Activated T-helper 17 cell treated with anti-CD3 and anti-CD28 coated beads, Interleukin-2, amount 50 U/mL, for 72 hours (primary cell): ENCODE results near the gene NEURL1. TPM values are rescaled to one million over a fixed set of nuclear protein-coding genes. Genes with fewer than 3 reads are reported as not detected.

Experiments used
- ATAC-seq: fragments of 150-1000 bp; cut with Tn5 transposase; replicated peaks from 2 replicates; pipeline ENCODE4 v1.10.0; 2021; ENCODE audit warnings: mild to moderate bottlenecking, moderate library complexity
- H3K27ac Mint-ChIP-seq: one replicate; pipeline ENCODE4 v1.8.0; 2022; ENCODE audit warnings: mixed read lengths
- H3K27me3 Mint-ChIP-seq: one replicate; pipeline ENCODE4 v1.8.0; 2022; ENCODE audit warnings: mixed read lengths
- H3K36me3 Mint-ChIP-seq: one replicate; pipeline ENCODE4 v1.8.0; 2022; ENCODE audit warnings: low read depth, mild to moderate bottlenecking, mixed read lengths
- H3K4me1 Mint-ChIP-seq: one replicate; pipeline ENCODE4 v1.8.0; 2022; ENCODE audit warnings: mixed read lengths
- H3K4me3 Mint-ChIP-seq: one replicate; pipeline ENCODE4 v1.8.0; 2022; ENCODE audit warnings: mild to moderate bottlenecking, mixed read lengths
- H3K9me3 Mint-ChIP-seq: one replicate; pipeline ENCODE4 v1.8.0; 2022; ENCODE audit warnings: mixed read lengths
- total RNA-seq, 2 donors: library from RNA; stranded (reverse); gene quantifications; one replicate each; pipeline ENCODE4 v1.2.3, GENCODE V29; 2022

The NEURL1 gene
- total RNA-seq, 2 donors from 2014 or later, result 2.1 to 3.7 TPM

GRCh38 chr10:103557455-103557854, 64.0 kb downstream of the NEURL1 start:
- Mint-ChIP-seq H3K36me3 (no peaks in the 10 kb centered on the region), H3K4me3 (no peak overlapping the region), H3K9me3 (no peaks in the 10 kb centered on the region), H3K27me3 (peaks cover 27% of the 10 kb centered on the region), H3K4me1 (peaks cover 13% of the 10 kb centered on the region), H3K27ac (no peak overlapping the region)
- no peak for ATAC-seq

DNA sequence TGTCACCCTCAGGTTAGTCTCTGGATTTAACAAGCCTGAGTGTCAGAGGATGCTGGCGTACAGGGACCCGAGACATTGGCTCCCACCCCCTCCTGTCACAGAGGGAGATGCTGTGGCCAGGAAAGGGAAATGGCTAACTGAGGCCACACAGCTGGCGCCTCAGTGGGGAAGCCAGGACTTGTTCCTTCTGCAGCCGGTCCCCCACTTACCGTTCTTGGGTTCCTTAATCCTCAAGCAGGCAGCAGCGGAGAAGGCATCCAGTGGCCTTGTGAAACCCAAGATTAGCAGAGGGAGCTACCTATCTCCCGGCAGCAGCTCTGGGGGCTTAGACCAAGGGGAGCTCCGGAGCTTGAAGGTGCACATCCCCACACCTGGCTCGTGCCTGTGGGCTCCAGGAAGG, 65.4 kb downstream of the NEURL1 start:
- Mint-ChIP-seq H3K27me3 (peaks cover 23% of the 10 kb centered on the region), H3K27ac (no peak overlapping the region), H3K9me3 (no peaks in the 10 kb centered on the region), H3K4me1 (peaks cover 10% of the 10 kb centered on the region), H3K36me3 (no peaks in the 10 kb centered on the region), H3K4me3 (no peak overlapping the region)
- no peak for ATAC-seq

DNA sequence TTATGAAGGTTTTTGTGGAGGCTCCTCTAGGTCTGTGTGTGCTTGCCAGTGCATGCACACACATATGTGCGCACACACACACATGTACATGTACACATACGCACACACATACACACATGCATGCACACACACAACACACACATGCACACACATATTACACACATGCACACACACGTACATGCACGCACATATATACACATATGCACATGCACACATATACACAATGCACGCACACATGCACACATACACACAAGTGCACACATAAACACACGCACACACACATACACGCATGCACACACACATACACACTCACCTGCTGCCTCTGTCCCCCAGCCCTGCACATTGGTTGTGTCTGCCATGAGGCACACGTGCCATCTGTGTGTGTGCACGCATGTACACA, 66.3 kb downstream of the NEURL1 start:
- Mint-ChIP-seq H3K27me3 (peaks cover 16% of the 10 kb centered on the region), H3K4me1 (peaks cover under 1% of the 10 kb centered on the region), H3K4me3 (no peak overlapping the region), H3K27ac (no peak overlapping the region), H3K36me3 (no peaks in the 10 kb centered on the region), H3K9me3 (no peaks in the 10 kb centered on the region)
- ATAC-seq, result no peak

DNA sequence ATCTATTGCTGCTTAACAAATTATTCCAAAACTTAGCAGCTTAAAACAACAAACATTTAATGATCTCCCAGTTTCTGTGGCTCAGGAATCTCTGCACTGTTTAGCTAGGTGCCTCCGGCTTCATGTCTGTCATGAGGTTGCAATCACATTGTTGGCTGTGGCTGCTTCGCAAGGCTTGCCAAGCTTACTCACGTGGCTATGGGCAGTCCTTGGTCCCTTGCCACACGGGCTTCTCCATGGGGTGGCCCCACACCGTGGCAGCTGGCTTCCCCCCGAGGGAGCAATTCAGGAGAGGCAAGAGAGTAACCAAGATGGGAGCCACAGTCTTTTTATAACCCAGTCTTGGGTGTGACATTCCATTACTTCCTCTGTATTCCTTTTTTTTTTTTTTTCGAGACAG, 67.4 kb downstream of the NEURL1 start:
- no peak overlapping the region for H3K4me3 Mint-ChIP-seq
- no peaks in the 10 kb centered on the region for H3K9me3 Mint-ChIP-seq
- H3K36me3 Mint-ChIP-seq, result no peaks in the 10 kb centered on the region
- H3K27ac Mint-ChIP-seq, result no peak overlapping the region
- H3K4me1 Mint-ChIP-seq, result no peaks in the 10 kb centered on the region
- no peak for ATAC-seq
- H3K27me3 Mint-ChIP-seq, result peaks cover 14% of the 10 kb centered on the region

DNA sequence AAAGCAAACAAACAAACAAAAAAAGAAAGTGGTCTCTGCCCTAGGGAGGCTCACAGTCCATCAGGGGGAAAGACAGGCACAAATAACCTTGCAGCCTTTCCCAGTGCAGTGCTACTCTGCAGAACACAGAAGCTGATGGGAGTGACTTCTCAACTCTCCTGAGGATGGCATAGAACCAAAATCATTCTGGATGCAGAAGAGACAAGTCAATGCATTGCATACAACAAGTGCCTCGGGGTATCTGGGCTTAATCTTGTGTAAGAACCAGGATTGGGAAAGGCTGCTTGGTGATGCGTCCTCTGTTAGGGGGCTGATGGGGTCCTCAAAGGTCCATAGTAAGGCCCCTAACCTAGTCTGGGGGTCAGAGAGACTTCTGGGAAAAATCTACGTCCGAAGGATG, 68.9 kb downstream of the NEURL1 start:
- H3K9me3 Mint-ChIP-seq, result no peaks in the 10 kb centered on the region
- ATAC-seq, result no peak
- H3K4me1 Mint-ChIP-seq, result no peaks in the 10 kb centered on the region
- H3K27me3 Mint-ChIP-seq, result peaks cover 9% of the 10 kb centered on the region
- no peaks in the 10 kb centered on the region for H3K36me3 Mint-ChIP-seq
- H3K4me3 Mint-ChIP-seq, result no peak overlapping the region
- no peak overlapping the region for H3K27ac Mint-ChIP-seq

- Mint-ChIP-seq H3K36me3 (no peaks in the 10 kb centered on the region), H3K9me3 (no peaks in the 10 kb centered on the region), H3K27ac (no peak overlapping the region), H3K4me1 (no peaks in the 10 kb centered on the region), H3K27me3 (peaks cover 3% of the 10 kb centered on the region), H3K4me3 (no peak overlapping the region)
- no peak for ATAC-seq
Measured at GRCh38 chr10:103563231-103564115, 70.0 kb downstream of the NEURL1 start.

DNA sequence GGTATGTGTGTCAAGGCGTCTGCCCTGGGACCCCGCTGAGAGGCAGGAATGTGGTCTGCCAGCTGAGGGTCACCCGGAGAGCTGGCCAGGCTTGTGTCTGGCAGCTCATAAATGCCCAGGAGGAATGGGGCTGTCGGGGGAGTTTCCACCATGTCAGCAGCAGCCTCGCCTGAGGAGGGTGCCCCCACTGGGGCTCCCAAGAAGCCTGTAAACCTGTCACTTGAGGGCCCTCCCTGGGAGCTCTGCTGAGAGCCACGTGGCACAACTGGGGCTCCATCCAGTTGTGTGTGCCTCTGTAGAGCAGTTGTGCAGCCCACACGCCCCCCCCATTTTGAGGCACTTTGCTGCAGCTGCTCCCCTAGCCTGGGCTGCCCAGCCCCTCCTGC, 70.6 kb downstream of the NEURL1 start:
- Mint-ChIP-seq H3K27ac (no peak overlapping the region), H3K4me1 (no peaks in the 10 kb centered on the region), H3K4me3 (no peak overlapping the region), H3K9me3 (no peaks in the 10 kb centered on the region), H3K36me3 (no peaks in the 10 kb centered on the region), H3K27me3 (peaks cover 3% of the 10 kb centered on the region)
- no peak for ATAC-seq

DNA sequence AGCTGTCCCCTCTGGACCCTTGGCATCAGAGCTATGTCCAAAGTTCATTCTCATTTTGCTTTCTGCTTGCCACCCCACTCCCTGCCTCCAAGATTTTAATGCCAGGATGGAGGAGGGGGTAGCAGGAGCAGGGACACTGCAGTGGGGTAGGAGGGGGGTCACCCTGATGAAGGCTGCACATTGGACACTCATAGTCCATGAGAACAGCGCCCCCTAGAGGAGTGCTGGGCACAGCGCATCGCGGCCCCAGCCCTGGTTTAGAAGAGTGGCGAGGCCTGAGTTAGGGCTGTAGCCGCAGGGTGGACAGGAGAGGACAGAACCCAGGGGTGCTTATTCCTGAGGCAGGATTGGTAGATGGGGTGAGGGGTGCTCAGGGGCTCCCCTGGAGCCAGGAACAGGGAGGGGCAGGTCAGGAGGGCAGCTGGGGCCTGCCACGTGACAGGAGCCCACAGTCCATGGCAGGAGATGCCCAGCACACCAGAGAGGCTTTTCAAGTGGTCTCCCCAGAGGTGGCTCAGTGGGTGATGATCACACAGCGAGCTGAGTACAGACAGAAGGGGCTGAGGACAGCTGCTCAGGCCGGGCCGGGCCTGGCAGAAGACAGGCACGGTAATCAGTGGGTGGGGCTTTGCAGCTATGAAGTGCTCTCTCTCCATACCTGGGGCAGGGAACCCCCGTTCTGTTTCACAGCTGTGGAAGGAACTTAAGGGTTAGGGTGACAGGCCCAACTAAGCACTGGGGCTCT, 71.4 kb downstream of the NEURL1 start:
- no peak overlapping the region for H3K27ac Mint-ChIP-seq
- no peaks in the 10 kb centered on the region for H3K36me3 Mint-ChIP-seq
- no peak overlapping the region for H3K4me3 Mint-ChIP-seq
- H3K4me1 Mint-ChIP-seq, result no peaks in the 10 kb centered on the region
- no peaks in the 10 kb centered on the region for H3K9me3 Mint-ChIP-seq
- peaks cover 2% of the 10 kb centered on the region for H3K27me3 Mint-ChIP-seq
- ATAC-seq, result peak; percentile 60

GRCh38 chr10:103566536-103566935, 73.0 kb downstream of the NEURL1 start:
- H3K27ac Mint-ChIP-seq, result no peak overlapping the region
- H3K4me3 Mint-ChIP-seq, result no peak overlapping the region
- H3K4me1 Mint-ChIP-seq, result no peaks in the 10 kb centered on the region

DNA sequence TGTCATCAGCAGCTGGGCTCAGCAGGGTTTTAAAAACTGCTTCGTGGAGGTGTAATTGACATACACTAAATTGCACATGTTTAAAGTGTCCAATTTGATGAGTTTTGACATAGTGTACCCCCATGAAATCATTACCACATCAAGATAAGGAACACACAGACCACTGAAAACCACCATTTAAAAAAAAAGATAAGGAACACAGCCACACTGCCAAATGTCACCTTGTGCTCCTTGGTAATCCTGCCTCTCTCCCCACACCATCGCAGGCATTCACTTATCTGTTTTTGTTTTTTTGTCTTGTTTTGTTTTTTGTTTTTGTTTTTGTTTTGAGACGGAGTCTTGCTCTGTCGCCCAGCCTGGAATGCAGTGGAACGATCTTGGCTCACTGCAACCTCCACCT, 75.0 kb downstream of the NEURL1 start:
- no peak for ATAC-seq

More at GRCh38 chr10:103566536-103566935, 73.0 kb downstream of the NEURL1 start:
- H3K27me3 Mint-ChIP-seq, result no peaks in the 10 kb centered on the region
- no peaks in the 10 kb centered on the region for H3K9me3 Mint-ChIP-seq
- H3K36me3 Mint-ChIP-seq, result no peaks in the 10 kb centered on the region
- no peak for ATAC-seq

GRCh38 chr10:103569896-103570295, 76.4 kb downstream of the NEURL1 start:
- no peak for ATAC-seq
- no peaks in the 10 kb centered on the region for H3K36me3 Mint-ChIP-seq
- no peaks in the 10 kb centered on the region for H3K27me3 Mint-ChIP-seq
- no peak overlapping the region for H3K27ac Mint-ChIP-seq
- no peaks in the 10 kb centered on the region for H3K9me3 Mint-ChIP-seq
- no peak overlapping the region for H3K4me3 Mint-ChIP-seq
- no peaks in the 10 kb centered on the region for H3K4me1 Mint-ChIP-seq

More for the DNA sequence above, 75.0 kb downstream of the NEURL1 start:
- H3K27ac Mint-ChIP-seq, result no peak overlapping the region
- no peaks in the 10 kb centered on the region for H3K27me3 Mint-ChIP-seq
- H3K4me1 Mint-ChIP-seq, result no peaks in the 10 kb centered on the region
- H3K36me3 Mint-ChIP-seq, result no peaks in the 10 kb centered on the region
- H3K4me3 Mint-ChIP-seq, result no peak overlapping the region
- H3K9me3 Mint-ChIP-seq, result no peaks in the 10 kb centered on the region

DNA sequence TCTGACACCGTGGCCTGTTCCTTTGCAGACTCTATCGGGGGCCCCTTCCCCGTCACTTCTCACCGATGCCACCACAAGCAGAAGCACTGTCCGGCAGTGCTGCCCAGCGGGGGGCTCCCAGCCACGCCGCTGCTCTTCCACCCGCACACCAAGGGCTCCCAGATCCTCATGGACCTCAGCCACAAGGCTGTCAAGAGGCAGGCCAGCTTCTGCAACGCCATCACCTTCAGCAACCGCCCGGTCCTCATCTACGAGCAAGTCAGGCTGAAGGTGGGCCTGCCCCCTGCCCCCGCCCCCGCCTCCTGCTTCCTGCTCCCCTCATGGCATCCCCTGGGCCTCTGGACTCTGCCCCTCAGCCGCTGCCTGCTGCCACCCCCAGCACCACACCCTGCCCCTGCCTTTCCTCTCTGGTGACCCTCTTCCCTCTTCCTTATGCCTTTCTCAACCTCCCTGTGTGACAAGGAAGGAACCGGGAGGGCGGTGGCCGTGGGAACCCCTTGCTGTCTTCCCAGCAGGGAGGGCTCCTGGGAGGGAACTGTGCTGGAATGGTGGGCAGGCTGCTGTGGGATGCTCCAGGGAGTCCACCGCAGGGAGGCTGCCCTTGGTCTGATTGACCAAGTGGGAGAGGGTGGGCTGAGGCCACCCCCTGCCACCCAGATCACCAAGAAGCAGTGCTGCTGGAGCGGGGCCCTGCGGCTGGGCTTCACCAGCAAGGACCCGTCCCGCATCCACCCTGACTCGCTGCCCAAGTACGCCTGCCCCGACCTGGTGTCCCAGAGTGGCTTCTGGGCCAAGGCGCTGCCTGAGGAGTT, 77.5 kb downstream of the NEURL1 start:
- Mint-ChIP-seq H3K4me3 (no peak overlapping the region), H3K36me3 (no peaks in the 10 kb centered on the region), H3K27me3 (peaks cover 2% of the 10 kb centered on the region), H3K4me1 (no peaks in the 10 kb centered on the region), H3K9me3 (no peaks in the 10 kb centered on the region), H3K27ac (no peak overlapping the region)
- no peak for ATAC-seq

DNA sequence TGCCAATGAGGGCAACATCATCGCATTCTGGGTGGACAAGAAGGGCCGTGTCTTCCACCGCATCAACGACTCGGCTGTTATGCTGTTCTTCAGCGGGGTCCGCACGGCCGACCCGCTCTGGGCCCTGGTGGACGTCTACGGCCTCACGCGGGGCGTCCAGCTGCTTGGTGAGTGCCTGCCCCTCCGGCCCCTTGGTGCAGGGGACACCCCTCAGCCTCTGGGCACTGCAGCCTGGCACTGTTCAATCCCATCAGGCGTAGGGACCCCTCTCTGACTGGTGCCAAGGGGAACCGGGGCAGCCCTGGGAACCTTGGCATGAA, 78.1 kb downstream of the NEURL1 start:
- no peak overlapping the region for H3K27ac Mint-ChIP-seq
- no peak for ATAC-seq
- peaks cover 4% of the 10 kb centered on the region for H3K27me3 Mint-ChIP-seq
- H3K4me1 Mint-ChIP-seq, result no peaks in the 10 kb centered on the region
- no peaks in the 10 kb centered on the region for H3K9me3 Mint-ChIP-seq
- no peak overlapping the region for H3K4me3 Mint-ChIP-seq
- no peaks in the 10 kb centered on the region for H3K36me3 Mint-ChIP-seq

GRCh38 chr10:103572347-103573204, 79.1 kb downstream of the NEURL1 start:
- ATAC-seq, result no peak
- Mint-ChIP-seq H3K36me3 (no peaks in the 10 kb centered on the region), H3K9me3 (no peaks in the 10 kb centered on the region), H3K27ac (no peak overlapping the region), H3K4me3 (no peak overlapping the region), H3K27me3 (peaks cover 4% of the 10 kb centered on the region), H3K4me1 (no peaks in the 10 kb centered on the region)
